Stomach (tissue), 4 donors: ENCODE results near the gene WNK2.

ENCODE experiments used
- EP300 ChIP-seq: sonication (generic); formaldehyde crosslinking; IDR thresholded peaks from one replicate; pipeline ENCODE4 v1.6.1; 2017; ENCODE audit warnings: antibody characterized with exemption
- POLR2A ChIP-seq, 4 donors: fragments of 450-650 bp; IDR thresholded peaks; one replicate each; pipeline ENCODE4 v1.6.1; 2016; ENCODE audit warnings: antibody characterized with exemption in 4 of 4, control low read depth in 2 of 4, mild to moderate bottlenecking in 1 of 4, moderate library complexity in 1 of 4
- POLR2AphosphoS5 ChIP-seq, 3 donors: sonication (generic); formaldehyde crosslinking; IDR thresholded peaks; one replicate each; pipeline ENCODE4 v1.6.1; 2016; ENCODE audit warnings: antibody characterized with exemption in 3 of 3
- TF ChIP-seq, protein P1 (sequence below), 7 experiments: fragments of 450-650 bp in 4 of 7; fragments of 200-600 bp in 3 of 7; sonication (generic) in 3 of 7; IDR thresholded peaks; one replicate each; pipeline ENCODE4 v1.5.1; 2016 to 2019; ENCODE audit warnings: antibody characterized with exemption in 7 of 7, control low read depth in 2 of 7, mild to moderate bottlenecking in 1 of 7

DNA sequence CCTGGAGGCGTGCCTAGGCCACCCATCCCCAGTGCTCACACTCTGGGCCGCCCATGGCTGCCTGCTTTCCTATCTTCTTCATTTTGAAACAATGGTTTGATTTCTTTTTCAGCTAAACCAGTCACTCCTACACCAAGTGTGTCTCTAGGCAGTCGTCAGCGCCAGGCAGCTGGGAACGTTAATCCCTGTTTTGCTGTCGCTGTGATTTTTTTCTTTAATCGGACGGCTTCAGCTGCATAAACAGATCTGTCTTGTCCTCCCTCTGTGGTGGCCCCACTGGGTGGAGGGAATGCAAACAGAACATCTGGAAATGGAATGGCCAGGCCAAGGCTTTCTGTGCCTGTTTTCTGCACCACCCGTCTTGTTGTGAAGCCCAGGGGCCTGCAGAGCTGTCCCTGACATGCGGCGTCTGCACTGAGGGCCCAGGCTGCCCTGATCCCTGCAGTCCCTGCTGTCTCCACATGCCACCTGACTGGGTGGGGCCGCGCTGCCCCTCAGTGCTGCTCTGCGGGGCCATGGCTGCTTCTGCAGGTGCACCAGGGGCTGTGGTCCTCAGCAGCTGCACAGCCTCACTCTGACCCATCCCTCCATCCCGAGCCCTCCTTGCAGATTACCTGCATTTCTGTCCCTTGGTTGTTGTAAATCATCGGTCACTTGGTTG, 51.5 kb downstream of the WNK2 start:
- TF ChIP-seq POLR2A (IDR thresholded peaks at IDR 0.05) (no peak), EP300 (no peak), POLR2AphosphoS5 (IDR thresholded peaks at IDR 0.05) (no peak)
- TF ChIP-seq, protein P1, sequence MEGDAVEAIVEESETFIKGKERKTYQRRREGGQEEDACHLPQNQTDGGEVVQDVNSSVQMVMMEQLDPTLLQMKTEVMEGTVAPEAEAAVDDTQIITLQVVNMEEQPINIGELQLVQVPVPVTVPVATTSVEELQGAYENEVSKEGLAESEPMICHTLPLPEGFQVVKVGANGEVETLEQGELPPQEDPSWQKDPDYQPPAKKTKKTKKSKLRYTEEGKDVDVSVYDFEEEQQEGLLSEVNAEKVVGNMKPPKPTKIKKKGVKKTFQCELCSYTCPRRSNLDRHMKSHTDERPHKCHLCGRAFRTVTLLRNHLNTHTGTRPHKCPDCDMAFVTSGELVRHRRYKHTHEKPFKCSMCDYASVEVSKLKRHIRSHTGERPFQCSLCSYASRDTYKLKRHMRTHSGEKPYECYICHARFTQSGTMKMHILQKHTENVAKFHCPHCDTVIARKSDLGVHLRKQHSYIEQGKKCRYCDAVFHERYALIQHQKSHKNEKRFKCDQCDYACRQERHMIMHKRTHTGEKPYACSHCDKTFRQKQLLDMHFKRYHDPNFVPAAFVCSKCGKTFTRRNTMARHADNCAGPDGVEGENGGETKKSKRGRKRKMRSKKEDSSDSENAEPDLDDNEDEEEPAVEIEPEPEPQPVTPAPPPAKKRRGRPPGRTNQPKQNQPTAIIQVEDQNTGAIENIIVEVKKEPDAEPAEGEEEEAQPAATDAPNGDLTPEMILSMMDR (IDR thresholded peaks at IDR 0.05), result no peak
